NT2/D1 (cell line): Measurements from ENCODE around the gene LILRB2.
A peak's percentile ranks its signal among the peaks of the same experiment; 100 is the strongest.
"Not testable (repeated sequence)": the region's sequence is repeated elsewhere in the genome, so short reads cannot be mapped to it uniquely, and the experiment has no call there.

Experiments
- DNase-seq: peaks from one replicate; pipeline ENCODE4 v3.0.0-alpha.2; 2011; ENCODE audit warnings: low read depth, low spot score
- H3K27me3 ChIP-seq: 2 replicates; pipeline ENCODE4 v1.6.0; 2011; ENCODE audit warnings: mild to moderate bottlenecking; ENCODE audit not compliant: insufficient read length, insufficient read depth
- H3K36me3 ChIP-seq: 2 replicates; pipeline ENCODE4 v1.6.1; 2011; ENCODE audit warnings: mild to moderate bottlenecking, low read length, mixed read lengths; ENCODE audit not compliant: insufficient read depth, insufficient read length
- H3K4me1 ChIP-seq: 2 replicates; pipeline ENCODE4 v1.5.1; 2011; ENCODE audit not compliant: insufficient read depth, insufficient read length
- H3K4me3 ChIP-seq: 2 replicates; pipeline ENCODE4 v1.5.1; 2011; ENCODE audit warnings: low read depth; ENCODE audit not compliant: insufficient read length
- H3K9ac ChIP-seq: 2 replicates; pipeline ENCODE4 v1.6.0; 2011; ENCODE audit warnings: low read depth; ENCODE audit not compliant: insufficient read length
- H3K9me3 ChIP-seq: 2 replicates; pipeline ENCODE4 v1.5.1; 2011; ENCODE audit warnings: mild to moderate bottlenecking, low read length; ENCODE audit not compliant: insufficient read depth
- SUZ12 ChIP-seq: IDR thresholded peaks from 2 replicates; pipeline ENCODE4 v1.6.1; 2011; ENCODE audit not compliant: insufficient read length, insufficient read depth; ENCODE audit errors: extremely low read depth
- YY1 ChIP-seq: IDR thresholded peaks from 2 replicates; pipeline ENCODE4 v1.6.1; 2011; ENCODE audit not compliant: insufficient read length, insufficient read depth
- ZNF274 ChIP-seq: IDR thresholded peaks from 2 replicates; pipeline ENCODE4 v1.6.1; 2011; ENCODE audit warnings: mild to moderate bottlenecking, low read depth, low read length

Gene LILRB2

DNA sequence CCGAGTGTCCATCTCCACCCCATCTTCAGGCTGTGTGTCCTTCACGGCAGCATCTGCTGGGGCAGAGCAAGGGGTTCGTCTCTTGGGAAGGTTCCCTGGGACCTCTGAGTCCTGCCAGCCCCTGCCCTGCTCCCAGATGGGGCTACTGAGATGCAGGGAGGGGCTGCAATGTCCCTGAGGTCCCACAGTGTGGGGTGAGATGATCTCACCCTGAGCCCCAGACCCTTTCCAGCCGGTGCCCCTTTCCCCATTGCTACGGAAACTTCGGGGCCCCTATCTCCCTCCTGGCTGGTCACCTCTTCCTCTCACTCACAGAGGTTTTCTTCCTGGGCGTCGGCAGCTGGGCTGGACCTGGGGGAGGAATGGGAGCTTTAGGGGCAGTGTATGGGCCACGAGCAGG is 5.0 kb downstream of the LILRB2 start:
- TF ChIP-seq ZNF274 (no peak), YY1 (no peak), SUZ12 (no peak)
- Histone ChIP-seq H3K36me3 (no peaks in the 10 kb centered on the region), H3K27me3 (no peaks in the 10 kb centered on the region)

DNA sequence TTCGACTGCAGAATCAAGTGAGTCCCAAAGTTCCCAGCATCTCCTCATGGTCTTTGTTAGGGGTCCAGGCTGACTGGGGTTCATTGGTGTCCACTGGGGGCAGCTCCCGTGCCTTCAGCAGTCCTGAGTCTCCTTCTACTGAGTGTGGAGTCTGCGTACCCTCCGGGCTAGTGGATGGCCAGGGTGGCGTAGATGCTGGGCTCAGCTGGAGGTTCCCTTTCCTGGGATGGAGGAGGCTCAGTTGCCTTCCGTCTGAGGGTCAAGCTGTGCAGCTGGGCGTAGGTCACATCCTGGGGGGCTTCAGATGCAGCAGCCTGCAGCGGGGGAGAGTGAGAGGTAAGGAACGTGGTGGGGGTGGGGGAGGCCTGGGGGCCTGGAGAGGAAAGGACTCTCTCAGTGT is 6.4 kb downstream of the LILRB2 start:
- not testable (repeated sequence) for H3K27me3 ChIP-seq, H3K4me3 ChIP-seq, H3K4me1 ChIP-seq, H3K9me3 ChIP-seq, H3K36me3 ChIP-seq, H3K9ac ChIP-seq, DNase-seq

More for the DNA sequence above, 5.0 kb downstream of the LILRB2 start:
- no peak overlapping the region for H3K9ac ChIP-seq
- H3K4me1 ChIP-seq: no peaks in the 10 kb centered on the region
- no peaks in the 10 kb centered on the region for H3K9me3 ChIP-seq
- no peak overlapping the region for H3K4me3 ChIP-seq
- no peak for DNase-seq

DNA sequence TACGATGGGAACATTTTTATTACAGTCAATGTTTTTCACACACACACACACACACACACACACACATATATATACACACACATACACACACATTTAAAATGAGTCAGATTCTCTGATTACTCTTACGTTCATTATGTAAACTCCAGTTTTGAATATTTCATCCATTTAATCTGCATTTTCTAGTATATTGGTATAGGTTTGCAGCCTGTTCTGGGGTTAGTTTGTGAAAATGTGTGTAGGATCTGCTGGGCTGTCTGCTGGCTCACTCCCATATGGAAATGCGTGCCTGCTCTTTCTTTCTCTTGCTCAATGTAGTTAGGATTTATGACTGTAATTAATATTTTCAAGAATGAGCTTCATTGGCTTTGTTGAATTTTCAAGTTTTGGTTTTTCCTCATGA is 7.1 kb downstream of the LILRB2 start:
- Histone ChIP-seq H3K36me3 (no peaks in the 10 kb centered on the region), H3K9ac (no peak overlapping the region), H3K4me3 (no peak overlapping the region), H3K4me1 (no peaks in the 10 kb centered on the region), H3K9me3 (no peaks in the 10 kb centered on the region), H3K27me3 (no peaks in the 10 kb centered on the region)
- DNase-seq: no peak
- no peak for TF ChIP-seq YY1
- no peak for TF ChIP-seq ZNF274
- no peak for TF ChIP-seq SUZ12

DNA sequence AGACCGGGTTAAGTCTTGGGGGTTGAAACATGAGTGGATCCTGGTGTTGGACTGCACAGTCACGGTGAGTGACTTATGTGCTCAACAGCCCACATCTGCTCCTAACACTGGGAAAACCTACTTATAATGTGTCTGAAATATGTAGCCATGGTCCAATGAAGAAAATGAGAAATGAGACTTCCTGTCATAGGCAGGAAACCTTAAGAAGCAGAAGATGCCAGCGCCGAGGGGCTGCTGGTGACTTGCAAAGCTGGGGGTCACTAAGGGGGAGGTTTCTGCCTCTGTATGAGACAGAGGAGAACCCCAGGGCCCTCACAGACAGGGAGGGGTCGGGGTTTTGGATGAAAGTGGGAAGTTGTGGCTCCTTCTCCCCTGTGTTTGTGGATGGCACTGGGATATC is 8.7 kb downstream of the LILRB2 start:
- H3K4me1 ChIP-seq, H3K9ac ChIP-seq, DNase-seq, H3K9me3 ChIP-seq, H3K36me3 ChIP-seq, H3K4me3 ChIP-seq, H3K27me3 ChIP-seq: not testable (repeated sequence)

DNA sequence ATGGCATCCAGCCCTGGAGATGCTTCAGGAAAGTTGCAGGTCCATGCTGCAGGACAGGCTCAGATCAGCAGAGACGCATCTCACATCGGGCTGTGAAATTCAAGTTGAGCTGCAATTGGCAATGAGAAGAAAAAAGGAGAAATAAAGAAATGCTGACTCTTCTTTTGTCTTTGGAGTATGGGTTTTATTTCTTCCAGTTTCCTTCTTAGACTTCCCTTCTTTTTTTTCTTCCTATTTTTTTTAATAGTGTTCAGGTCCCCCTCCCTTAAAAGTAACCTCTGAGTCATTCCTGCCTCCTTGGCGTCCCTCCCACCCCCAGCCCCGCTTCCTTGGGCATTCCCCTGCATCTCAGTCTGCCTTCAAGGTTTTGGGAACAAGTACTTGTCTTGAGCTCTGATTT is 9.3 kb downstream of the LILRB2 start:
- H3K36me3 ChIP-seq, H3K27me3 ChIP-seq, H3K4me3 ChIP-seq, H3K9ac ChIP-seq, DNase-seq, H3K4me1 ChIP-seq, H3K9me3 ChIP-seq: not testable (repeated sequence)

DNA sequence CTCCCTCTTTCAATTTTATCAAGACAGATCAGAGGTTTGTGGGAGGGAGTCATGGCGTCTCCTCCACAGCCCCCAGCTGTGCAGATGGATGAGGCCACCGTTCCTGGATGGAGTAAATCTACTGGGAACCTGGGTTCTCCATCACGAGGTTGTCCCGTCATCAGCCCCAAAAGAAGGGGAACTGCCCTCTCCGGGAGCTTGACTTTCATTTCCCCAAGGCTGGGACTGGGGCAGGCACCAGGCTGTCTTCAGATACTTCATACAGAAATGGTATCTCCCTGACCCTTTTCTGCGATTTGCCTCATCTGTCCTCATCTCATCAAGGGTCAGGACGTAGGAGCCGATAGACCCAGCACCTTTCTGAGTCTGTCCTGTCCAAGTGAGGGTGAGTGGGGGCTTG is 9.8 kb downstream of the LILRB2 start:
- H3K9ac ChIP-seq: no peak overlapping the region
- no peak for TF ChIP-seq ZNF274
- no peak for TF ChIP-seq YY1
- no peak for TF ChIP-seq SUZ12
- H3K9me3 ChIP-seq: no peaks in the 10 kb centered on the region
- no peak for DNase-seq
- no peaks in the 10 kb centered on the region for H3K36me3 ChIP-seq
- no peak overlapping the region for H3K4me3 ChIP-seq
- H3K27me3 ChIP-seq: no peaks in the 10 kb centered on the region
- H3K4me1 ChIP-seq: no peaks in the 10 kb centered on the region

DNA sequence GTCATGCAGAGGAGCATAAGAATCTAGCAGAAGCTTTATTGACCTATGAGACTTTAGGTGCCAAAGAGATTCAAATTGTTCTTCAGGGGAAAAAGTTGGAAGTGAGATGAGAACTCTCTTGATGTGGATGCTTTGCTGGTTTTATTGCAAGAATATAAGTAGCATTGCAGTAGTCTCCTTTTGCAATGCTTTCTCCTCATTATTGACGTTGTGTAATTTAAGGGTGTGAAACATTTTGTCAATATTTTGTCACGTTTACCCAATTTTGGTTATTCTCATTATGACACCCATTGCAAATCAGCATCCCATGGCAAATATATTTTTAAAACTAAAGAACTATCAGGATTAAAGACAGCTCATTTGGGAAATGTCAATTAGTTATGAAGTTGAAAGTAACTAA is 12.0 kb downstream of the LILRB2 start:
- Histone ChIP-seq H3K4me3 (no peak overlapping the region), H3K9me3 (no peaks in the 10 kb centered on the region), H3K4me1 (no peaks in the 10 kb centered on the region), H3K36me3 (no peaks in the 10 kb centered on the region), H3K27me3 (peaks cover 10% of the 10 kb centered on the region), H3K9ac (no peak overlapping the region)
- DNase-seq: no peak
- TF ChIP-seq YY1: no peak
- no peak for TF ChIP-seq SUZ12
- TF ChIP-seq ZNF274: no peak

DNA sequence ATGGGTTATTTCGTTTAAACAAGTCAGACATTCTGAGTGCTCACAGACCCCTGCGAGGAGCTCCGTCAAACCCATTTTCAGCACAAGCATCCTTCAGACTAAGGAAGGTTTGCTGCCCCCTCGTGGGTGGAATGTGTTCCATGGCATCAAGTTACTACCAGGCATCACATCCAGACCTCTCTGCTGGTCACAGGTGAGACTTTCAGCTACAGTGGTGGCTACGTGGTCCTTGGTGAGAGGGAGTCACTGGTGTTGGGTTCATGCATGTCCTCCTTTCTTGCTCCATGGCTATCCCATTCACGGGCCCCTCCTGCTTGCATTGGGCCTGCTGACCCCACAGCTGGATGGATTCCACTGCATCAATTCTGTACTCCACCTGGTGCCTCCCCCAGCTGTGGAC is 14.8 kb downstream of the LILRB2 start:
- Histone ChIP-seq H3K36me3 (no peaks in the 10 kb centered on the region), H3K27me3 (peaks cover 10% of the 10 kb centered on the region), H3K4me1 (no peaks in the 10 kb centered on the region), H3K9me3 (no peaks in the 10 kb centered on the region), H3K4me3 (no peak overlapping the region), H3K9ac (no peak overlapping the region)
- TF ChIP-seq SUZ12 (no peak), YY1 (no peak), ZNF274 (no peak)
- peak; percentile 78 for DNase-seq

DNA sequence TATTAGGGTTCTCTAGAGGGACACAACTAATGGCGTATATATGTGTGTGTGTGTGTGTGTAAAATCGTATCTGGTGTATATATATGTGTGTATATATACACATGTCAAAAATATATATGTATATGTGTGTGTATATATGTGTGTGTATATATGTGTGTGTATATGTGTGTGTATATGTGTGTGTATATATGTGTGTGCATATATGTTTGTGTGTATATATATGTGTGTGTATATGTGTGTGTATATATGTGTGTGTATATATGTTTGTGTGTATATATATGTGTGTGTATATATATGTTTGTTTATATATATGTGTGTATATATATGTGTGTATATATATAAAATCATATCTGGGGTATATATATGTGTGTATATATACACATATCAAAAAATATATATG is 18.4 kb downstream of the LILRB2 start:
- TF ChIP-seq SUZ12 (no peak), YY1 (no peak), ZNF274 (no peak)
- Histone ChIP-seq H3K36me3 (no peaks in the 10 kb centered on the region), H3K27me3 (peaks cover 13% of the 10 kb centered on the region), H3K4me1 (no peaks in the 10 kb centered on the region), H3K4me3 (no peak overlapping the region), H3K9ac (no peak overlapping the region), H3K9me3 (no peaks in the 10 kb centered on the region)
- no peak for DNase-seq
